Suprapubic skin (tissue), 4 donors: ENCODE results near the gene AHDC1. TPM values are rescaled to one million over a fixed set of nuclear protein-coding genes. Genes with fewer than 3 reads are reported as not detected.

ENCODE experiments used
- DNase-seq, 2 donors: peaks; one replicate each; pipeline ENCODE4 v3.0.0-alpha.2; 2019; ENCODE audit warnings: low spot score in 2 of 2
- H3K27ac ChIP-seq: fragments of 200-600 bp; sonication (generic); one replicate; pipeline ENCODE4 v1.5.1; 2019
- H3K27me3 ChIP-seq: fragments of 200-600 bp; sonication (generic); one replicate; pipeline ENCODE4 v1.5.1; 2019
- H3K36me3 ChIP-seq: fragments of 200-600 bp; sonication (generic); one replicate; pipeline ENCODE4 v1.5.1; 2019
- H3K4me1 ChIP-seq: fragments of 200-600 bp; sonication (generic); one replicate; pipeline ENCODE4 v1.5.1; 2019
- H3K4me3 ChIP-seq: fragments of 200-600 bp; sonication (generic); one replicate; pipeline ENCODE4 v1.5.1; 2019; ENCODE audit warnings: mild to moderate bottlenecking
- H3K9me3 ChIP-seq: fragments of 200-600 bp; sonication (generic); one replicate; pipeline ENCODE4 v1.5.1; 2019
- CTCF ChIP-seq, 2 donors: fragments of 200-600 bp in 1 of 2; fragments of 450-650 bp in 1 of 2; sonication (generic) in 1 of 2; IDR thresholded peaks; one replicate each; pipeline ENCODE4 v1.5.1; 2016 to 2019; ENCODE audit warnings: antibody characterized with exemption in 2 of 2, mild to moderate bottlenecking in 1 of 2, moderate library complexity in 1 of 2
- EP300 ChIP-seq: sonication (generic); formaldehyde crosslinking; IDR thresholded peaks from one replicate; pipeline ENCODE4 v1.6.1; 2017; ENCODE audit warnings: antibody characterized with exemption
- POLR2A ChIP-seq, 2 donors: fragments of 450-650 bp; IDR thresholded peaks; one replicate each; pipeline ENCODE4 v1.6.1; 2017; ENCODE audit warnings: antibody characterized with exemption in 2 of 2, mild to moderate bottlenecking in 2 of 2, moderate library complexity in 2 of 2
- POLR2AphosphoS5 ChIP-seq, 3 donors: sonication (generic); formaldehyde crosslinking; IDR thresholded peaks; one replicate each; pipeline ENCODE4 v1.6.1; 2017; ENCODE audit warnings: antibody characterized with exemption in 3 of 3
- WGBS: methylation state at CpG from one replicate; pipeline ENCODE4 v1.1.5; 2018; 5-methylcytosine and 5-hydroxymethylcytosine counted together
- total RNA-seq, 4 donors: library from RNA; depleted of rRNA; stranded (reverse); fragments of >200 nt; gene quantifications; one replicate each; pipeline ENCODE4 v1.1.0, GENCODE V29; 2016

Gene AHDC1
- total RNA-seq, 4 donors from 2014 or later = 46.7 to 103 (median 60.1) TPM

GRCh38 chr1:27487966-27488884 is 115.7 kb downstream of the AHDC1 start:
- Histone ChIP-seq H3K4me3 (peak overlapping the region; percentile 72), H3K9me3 (no peaks in the 10 kb centered on the region), H3K27me3 (no peaks in the 10 kb centered on the region), H3K36me3 (no peaks in the 10 kb centered on the region), H3K4me1 (peaks cover 65% of the 10 kb centered on the region), H3K27ac (peak overlapping the region; percentile 95)
- no peak for TF ChIP-seq POLR2AphosphoS5 (IDR thresholded peaks at IDR 0.05)
- no peak for TF ChIP-seq POLR2A (IDR thresholded peaks at IDR 0.05)
- TF ChIP-seq EP300 = no peak
- TF ChIP-seq CTCF (IDR thresholded peaks at IDR 0.05) = no peak
- peak in 1 of 2 donors; percentile 18 for DNase-seq
- WGBS = 4% methylated on average over 6 of the region's 6 CpGs

DNA sequence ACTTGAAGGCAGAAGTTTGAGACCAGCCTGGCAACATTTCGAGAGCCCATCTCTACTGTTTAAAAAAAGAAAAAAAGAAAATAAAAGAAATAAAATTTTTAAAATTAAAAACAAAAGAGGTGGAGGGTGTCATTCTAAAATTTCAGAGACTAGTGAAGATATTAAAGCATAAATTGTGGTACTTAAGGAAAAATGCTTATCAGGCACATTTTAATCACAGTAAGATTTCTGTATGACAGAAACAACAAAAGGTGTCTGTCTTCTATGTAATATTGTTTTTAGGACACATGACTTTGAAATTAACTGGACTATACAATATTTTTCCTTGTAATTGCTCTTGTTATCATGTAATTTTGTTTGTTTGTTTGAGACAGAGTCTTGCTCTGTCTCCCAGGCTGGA is 118.6 kb downstream of the AHDC1 start:
- no peak overlapping the region for H3K27ac ChIP-seq
- no peaks in the 10 kb centered on the region for H3K36me3 ChIP-seq
- H3K4me3 ChIP-seq = no peak overlapping the region
- peaks cover 60% of the 10 kb centered on the region for H3K4me1 ChIP-seq
- DNase-seq = no peak
- no peaks in the 10 kb centered on the region for H3K27me3 ChIP-seq
- WGBS = 100% methylated on average over 1 of the region's 1 CpG
- no peaks in the 10 kb centered on the region for H3K9me3 ChIP-seq
- no peak for TF ChIP-seq EP300
- no peak for TF ChIP-seq POLR2AphosphoS5 (IDR thresholded peaks at IDR 0.05)
- no peak for TF ChIP-seq POLR2A (IDR thresholded peaks at IDR 0.05)
- no peak for TF ChIP-seq CTCF (IDR thresholded peaks at IDR 0.05)

Other genes with a start within 250 kb of the AHDC1 start
- gene MAP3K6, start 237.2 kb downstream of the AHDC1 start, total RNA-seq = 100 to 1,000 TPM in 3 of 4 donors, 10 to 100 TPM in 1; 85.4 to 147 (median 137) TPM
- 1 to 10 TPM; 2.3 to 7.1 (median 3.7) TPM for gene FCN3, start 229.3 kb downstream of the AHDC1 start, total RNA-seq
- gene CD164L2, start 220.8 kb downstream of the AHDC1 start, total RNA-seq = 10 to 100 TPM in 2 of 4 donors, 1 to 10 TPM in 2; 5.9 to 14.3 (median 10.3) TPM
- gene GPR3, start 211.5 kb downstream of the AHDC1 start, total RNA-seq = under 1 TPM in 2 of 4 donors, not detected in 2; 0.36 to 0.81 TPM
- gene WASF2, start 114.0 kb downstream of the AHDC1 start, total RNA-seq = 10 to 100 TPM; 69.0 to 96.0 (median 90.4) TPM
- 1 to 10 TPM; 3.0 to 9.2 (median 5.9) TPM for gene FGR, start 31.0 kb upstream of the AHDC1 start, total RNA-seq
- 10 to 100 TPM in 1 of 4 donors, 1 to 10 TPM in 3; 6.3 to 31.4 (median 8.2) TPM for gene IFI6, start 68.0 kb upstream of the AHDC1 start, total RNA-seq
- 10 to 100 TPM; 17.6 to 28.8 (median 20.8) TPM for gene FAM76A, start 121.8 kb upstream of the AHDC1 start, total RNA-seq
- 10 to 100 TPM; 54.8 to 81.5 (median 72.4) TPM for gene STX12, start 169.1 kb upstream of the AHDC1 start, total RNA-seq
- gene PPP1R8, start 226.6 kb upstream of the AHDC1 start, total RNA-seq = 10 to 100 TPM; 32.5 to 43.5 (median 35.2) TPM